Measurements from ENCODE around the gene FAM114A1.

DNA sequence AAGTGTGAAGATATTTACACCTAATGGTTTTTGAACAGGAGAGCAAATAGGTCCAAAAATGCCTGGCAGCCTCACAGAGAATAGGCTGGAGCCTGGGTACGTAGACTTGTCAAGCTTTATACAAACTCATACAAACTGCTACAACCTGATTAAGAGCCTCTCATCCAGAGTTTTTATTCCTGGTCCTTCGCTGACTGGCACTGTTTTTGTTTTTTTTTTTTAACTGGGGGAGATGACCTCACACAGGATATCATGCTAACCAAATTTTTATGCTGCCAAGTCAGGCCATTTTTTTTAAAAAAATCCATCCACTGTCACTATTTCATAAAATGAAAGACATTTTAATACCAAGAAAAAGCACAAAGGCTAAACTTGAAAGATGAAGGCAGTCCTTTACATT, 1.9 kb downstream of the FAM114A1 start:
- TF ChIP-seq, protein P1, sequence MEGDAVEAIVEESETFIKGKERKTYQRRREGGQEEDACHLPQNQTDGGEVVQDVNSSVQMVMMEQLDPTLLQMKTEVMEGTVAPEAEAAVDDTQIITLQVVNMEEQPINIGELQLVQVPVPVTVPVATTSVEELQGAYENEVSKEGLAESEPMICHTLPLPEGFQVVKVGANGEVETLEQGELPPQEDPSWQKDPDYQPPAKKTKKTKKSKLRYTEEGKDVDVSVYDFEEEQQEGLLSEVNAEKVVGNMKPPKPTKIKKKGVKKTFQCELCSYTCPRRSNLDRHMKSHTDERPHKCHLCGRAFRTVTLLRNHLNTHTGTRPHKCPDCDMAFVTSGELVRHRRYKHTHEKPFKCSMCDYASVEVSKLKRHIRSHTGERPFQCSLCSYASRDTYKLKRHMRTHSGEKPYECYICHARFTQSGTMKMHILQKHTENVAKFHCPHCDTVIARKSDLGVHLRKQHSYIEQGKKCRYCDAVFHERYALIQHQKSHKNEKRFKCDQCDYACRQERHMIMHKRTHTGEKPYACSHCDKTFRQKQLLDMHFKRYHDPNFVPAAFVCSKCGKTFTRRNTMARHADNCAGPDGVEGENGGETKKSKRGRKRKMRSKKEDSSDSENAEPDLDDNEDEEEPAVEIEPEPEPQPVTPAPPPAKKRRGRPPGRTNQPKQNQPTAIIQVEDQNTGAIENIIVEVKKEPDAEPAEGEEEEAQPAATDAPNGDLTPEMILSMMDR (IDR thresholded peaks at IDR 0.05) = no peak
- no peak for TF ChIP-seq ZFX (IDR thresholded peaks at IDR 0.05; ENCODE audit: borderline replicate concordance)
